ENCODE data around the gene KMT5B. TPM values are rescaled to one million over a fixed set of nuclear protein-coding genes. Genes with fewer than 3 reads are reported as not detected.

KMT5B gene
- total and polyA plus RNA-seq, 2 of the 13 experiments (the other 11 are each of a cell fraction or from before 2014, with no cell fraction given) = 17.6 to 23.7 TPM

DNA sequence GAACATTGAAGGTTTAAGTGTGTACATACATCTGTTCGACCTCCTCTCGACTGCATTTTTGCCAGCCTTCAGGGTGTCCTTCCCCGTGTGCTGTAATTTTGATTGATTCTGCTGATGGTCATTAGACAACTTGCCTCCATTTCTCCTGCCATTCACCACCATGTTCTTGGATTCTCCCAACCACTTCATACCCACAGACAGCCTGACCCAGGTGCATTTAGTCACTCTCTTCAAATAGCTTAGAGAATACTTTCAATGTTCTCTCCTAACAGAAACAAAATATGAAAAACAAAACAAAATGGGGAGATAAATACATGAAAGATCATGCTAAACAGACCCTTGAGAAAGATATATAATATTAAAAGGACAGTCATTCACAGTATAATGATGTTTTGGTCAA lies 23.2 kb downstream of the KMT5B start:
- Histone ChIP-seq H3K4me1 (ENCODE audit: insufficient read depth, low read length) (peaks cover 15% of the 10 kb centered on the region), H3K27me3 (ENCODE audit: control insufficient read depth in 1 of 2, insufficient read depth in 2 of 2, low read length in 2 of 2) (no peaks in the 10 kb centered on the region), H4K20me1 (ENCODE audit: insufficient read depth, low read length) (peaks cover 20% of the 10 kb centered on the region), H3K4me2 (ENCODE audit: low read depth, low read length) (no peak overlapping the region), H3K9me3 (ENCODE audit: low read length) (no peaks in the 10 kb centered on the region), H3K27ac (ENCODE audit: extremely low read length, insufficient read depth, low read length) (no peak overlapping the region), H2AFZ (ENCODE audit: low read length) (no peak overlapping the region), H3K4me3 (replicated peaks in 1 of 3; ENCODE audit: insufficient read depth in 1 of 3, low read depth in 2 of 3, low read length in 3 of 3) (no peak overlapping the region), H3K9ac (ENCODE audit: insufficient read depth, low read depth, low read length) (no peak overlapping the region), H3K36me3 (replicated peaks in 1 of 2; ENCODE audit: control insufficient read depth in 1 of 2, insufficient read depth in 2 of 2, low read length in 2 of 2) (peaks cover 7 to 33% of the 10 kb centered on the region in 2 experiments; a peak in 3 of 5 replicates), H3K79me2 (ENCODE audit: insufficient read depth, low read length) (peaks cover 73% of the 10 kb centered on the region)
- CTCF ChIA-PET (ENCODE audit: low intra/inter-chr PET ratio, low total read pairs) = no interaction called here
- in situ Hi-C loops (cut with HindIII; ENCODE audit: extremely low pct_ligation_motif_present, low pct_unique_long_range_greater_than_20kb) = no loop called here
- no TSS peak for BruUV-seq (replicated peaks)
- intact Hi-C loops (cut with micrococcal nuclease; ENCODE audit: unreplicated experiment) = no loop called here
- ATAC-seq (no peak), FAIRE-seq (no peak), DNase-seq (ENCODE audit: low spot score) (no peak)
- 96% methylated on average over 3 of the region's 3 CpGs for WGBS (ENCODE audit: low lambda C conversion rate)
- POLR2A ChIA-PET = no interaction called here
- no peak for TF ChIP-seq PHF8 (CRISPR knock-in tag; IDR thresholded peaks at IDR 0.05)
- no peak for TF ChIP-seq CBFB (CRISPR knock-in tag; IDR thresholded peaks at IDR 0.05)
- no peak for TF ChIP-seq MXI1 (IDR thresholded peaks at IDR 0.05; ENCODE audit: borderline replicate concordance, low read depth, low read length)
- TF ChIP-seq, protein P1, sequence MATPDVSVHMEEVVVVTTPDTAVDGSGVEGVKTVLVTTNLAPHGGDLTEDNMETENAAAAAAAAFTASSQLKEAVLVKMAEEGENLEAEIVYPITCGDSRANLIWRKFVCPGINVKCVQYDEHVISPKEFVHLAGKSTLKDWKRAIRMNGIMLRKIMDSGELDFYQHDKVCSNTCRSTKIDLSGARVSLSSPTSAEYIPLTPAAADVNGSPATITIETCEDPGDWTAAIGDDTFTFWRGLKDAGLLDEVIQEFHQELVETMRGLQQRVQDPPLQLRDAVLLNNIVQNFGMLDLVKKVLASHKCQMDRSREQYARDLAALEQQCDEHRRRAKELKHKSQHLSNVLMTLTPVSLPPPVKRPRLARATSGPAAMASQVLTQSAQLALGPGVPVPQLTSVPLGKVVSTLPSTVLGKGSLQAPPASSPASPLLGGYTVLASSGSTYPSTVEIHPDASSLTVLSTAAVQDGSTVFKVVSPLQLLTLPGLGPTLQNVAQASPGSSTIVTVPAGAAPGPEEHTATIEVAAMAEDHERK (CRISPR knock-in tag; IDR thresholded peaks at IDR 0.05; ENCODE audit: low read depth) = no peak
- TF ChIP-seq, protein P2, sequence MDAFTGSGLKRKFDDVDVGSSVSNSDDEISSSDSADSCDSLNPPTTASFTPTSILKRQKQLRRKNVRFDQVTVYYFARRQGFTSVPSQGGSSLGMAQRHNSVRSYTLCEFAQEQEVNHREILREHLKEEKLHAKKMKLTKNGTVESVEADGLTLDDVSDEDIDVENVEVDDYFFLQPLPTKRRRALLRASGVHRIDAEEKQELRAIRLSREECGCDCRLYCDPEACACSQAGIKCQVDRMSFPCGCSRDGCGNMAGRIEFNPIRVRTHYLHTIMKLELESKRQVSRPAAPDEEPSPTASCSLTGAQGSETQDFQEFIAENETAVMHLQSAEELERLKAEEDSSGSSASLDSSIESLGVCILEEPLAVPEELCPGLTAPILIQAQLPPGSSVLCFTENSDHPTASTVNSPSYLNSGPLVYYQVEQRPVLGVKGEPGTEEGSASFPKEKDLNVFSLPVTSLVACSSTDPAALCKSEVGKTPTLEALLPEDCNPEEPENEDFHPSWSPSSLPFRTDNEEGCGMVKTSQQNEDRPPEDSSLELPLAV (CRISPR knock-in tag; conservative IDR thresholded peaks at IDR 0.05; ENCODE audit: low read depth) = no peak
- no peak for TF ChIP-seq ZSCAN29 (CRISPR knock-in tag; conservative IDR thresholded peaks at IDR 0.05)
- no peak for TF ChIP-seq KLF15 (CRISPR knock-in tag; IDR thresholded peaks at IDR 0.05; ENCODE audit: borderline replicate concordance)

All from HepG2 (cell line).